IMR-90 (cell line): ENCODE data around the gene GATA5. TPM values are rescaled to one million over a fixed set of nuclear protein-coding genes. Genes with fewer than 3 reads are reported as not detected.

Experiments used
- ATAC-seq: fragments of 200-7000 bp; cut with Tn5 transposase; 2 replicates; pipeline ENCODE4 v1.9.1; 2020; ENCODE audit warnings: low read depth, mild to moderate bottlenecking, moderate library complexity
- BruUV-seq: library from RNA; stranded (reverse); fragments of 400-500 nt; replicated peaks from 2 replicates; lab custom pipeline; 2021; lab: Mats Ljungman, UMichigan
- CTCF ChIA-PET: fragments of 300-600 bp; formaldehyde crosslinking; extraction: SDS; loops from one replicate; lab custom pipeline; 2021; ENCODE audit warnings: antibody characterized with exemption; lab: Yijun Ruan, JAX
- POLR2A ChIA-PET: fragments of 300-600 bp; sonication (Branson Sonifier 250); formaldehyde crosslinking; loops from one replicate; lab custom pipeline; 2022; ENCODE audit warnings: antibody characterized with exemption; ENCODE audit not compliant: unreplicated experiment; lab: Charles Lee
- DNase-seq: peaks from one replicate; pipeline ENCODE4 v3.0.0; 2013
- H2AFZ ChIP-seq: replicated peaks from 2 replicates; pipeline ENCODE3; 2013; ENCODE audit warnings: low read length, mild to moderate bottlenecking; ENCODE audit not compliant: poor library complexity
- H2AK5ac ChIP-seq: 2 replicates; pipeline ENCODE4 v1.6.1; 2013; ENCODE audit warnings: low read depth, low read length, inconsistent platforms
- H2AK9ac ChIP-seq: replicated peaks from 2 replicates; pipeline ENCODE3; 2013; ENCODE audit warnings: mild to moderate bottlenecking, low read depth, low read length, moderate library complexity; ENCODE audit not compliant: poor library complexity
- H2BK120ac ChIP-seq: 2 replicates; pipeline ENCODE4 v1.6.1; 2013; ENCODE audit warnings: low read depth, low read length, inconsistent platforms
- H2BK15ac ChIP-seq: 3 replicates; pipeline ENCODE4 v1.6.1; 2013; ENCODE audit warnings: low read depth, low read length, inconsistent platforms
- H2BK20ac ChIP-seq: 2 replicates; pipeline ENCODE4 v1.6.1; 2013; ENCODE audit warnings: low read depth, mild to moderate bottlenecking, inconsistent platforms, low read length, moderate library complexity
- H2BK5ac ChIP-seq: 2 replicates; pipeline ENCODE4 v1.6.1; 2013; ENCODE audit warnings: mild to moderate bottlenecking, low read depth, low read length, inconsistent platforms; ENCODE audit not compliant: poor library complexity, severe bottlenecking
- H3K14ac ChIP-seq: replicated peaks from 2 replicates; pipeline ENCODE4 v1.6.1; 2013; ENCODE audit warnings: low read depth, low read length, inconsistent platforms
- H3K18ac ChIP-seq: 2 replicates; pipeline ENCODE4 v1.6.1; 2013; ENCODE audit warnings: low read depth, low read length, control low read depth
- H3K23ac ChIP-seq: 2 replicates; pipeline ENCODE4 v1.6.1; 2013; ENCODE audit warnings: low read depth, low read length, inconsistent platforms
- H3K27ac ChIP-seq: 2 replicates; pipeline ENCODE4 v1.5.1; 2013; ENCODE audit warnings: mild to moderate bottlenecking, control low read depth, low read length; ENCODE audit not compliant: insufficient read depth
- H3K27me3 ChIP-seq: 2 replicates; pipeline ENCODE4 v1.6.1; 2013; ENCODE audit warnings: low read length; ENCODE audit not compliant: control insufficient read depth, insufficient read depth
- H3K36me3 ChIP-seq: 2 replicates; pipeline ENCODE4 v1.6.1; 2013; ENCODE audit warnings: low read length, mixed read lengths; ENCODE audit not compliant: control insufficient read depth, insufficient read depth
- H3K4ac ChIP-seq: 2 replicates; pipeline ENCODE4 v1.6.1; 2013; ENCODE audit warnings: low read depth, low read length, inconsistent platforms
- H3K4me1 ChIP-seq: 2 replicates; pipeline ENCODE4 v1.6.1; 2013; ENCODE audit warnings: low read length, mixed read lengths; ENCODE audit not compliant: control insufficient read depth, insufficient read depth
- H3K4me2 ChIP-seq: 2 replicates; pipeline ENCODE4 v1.6.1; 2013; ENCODE audit warnings: low read depth, mild to moderate bottlenecking, control low read depth, low read length, moderate library complexity
- H3K4me3 ChIP-seq: 2 replicates; pipeline ENCODE4 v1.5.1; 2013; ENCODE audit warnings: low read depth, mild to moderate bottlenecking, control low read depth, low read length, moderate library complexity; ENCODE audit not compliant: insufficient read depth
- H3K56ac ChIP-seq: 2 replicates; pipeline ENCODE4 v1.6.1; 2013; ENCODE audit warnings: low read length, inconsistent platforms; ENCODE audit not compliant: insufficient read depth; ENCODE audit errors: extremely low read depth
- H3K79me1 ChIP-seq, 2 experiments: 2 replicates each; pipeline ENCODE4 v1.6.1; 2013; ENCODE audit warnings: low read length in 2 of 2, inconsistent platforms in 1 of 2, low read depth in 1 of 2
- H3K9ac ChIP-seq: 2 replicates; pipeline ENCODE4 v1.6.1; 2013; ENCODE audit warnings: low read depth, low read length, control low read depth
- H3K9me1 ChIP-seq: 2 replicates; pipeline ENCODE4 v1.6.1; 2013; ENCODE audit warnings: low read length, inconsistent platforms; ENCODE audit not compliant: insufficient read depth
- H3K9me3 ChIP-seq: 2 replicates; pipeline ENCODE4 v1.6.1; 2013; ENCODE audit warnings: low read length; ENCODE audit not compliant: control insufficient read depth, insufficient read depth
- H4K20me1 ChIP-seq: 2 replicates; pipeline ENCODE4 v1.6.1; 2013; ENCODE audit warnings: low read length, inconsistent platforms; ENCODE audit not compliant: insufficient read depth
- H4K5ac ChIP-seq: 2 replicates; pipeline ENCODE4 v1.6.1; 2013; ENCODE audit warnings: mild to moderate bottlenecking, low read depth, low read length, control low read depth
- H4K8ac ChIP-seq, 2 experiments: 2 replicates each; pipeline ENCODE4 v1.6.1; 2013; ENCODE audit warnings: low read depth in 2 of 2, low read length in 2 of 2, control low read depth in 1 of 2, inconsistent platforms in 1 of 2
- H4K91ac ChIP-seq: 2 replicates; pipeline ENCODE4 v1.6.1; 2013; ENCODE audit warnings: low read depth, low read length, inconsistent platforms; ENCODE audit not compliant: insufficient read depth
- POLR2A ChIP-seq: IDR thresholded peaks from 2 replicates; pipeline ENCODE4 v1.6.1; 2012; ENCODE audit warnings: mild to moderate bottlenecking, low read depth, low read length
- WGBS, 2 experiments: methylation state at CpG; one replicate each; pipeline versions ENCODE4 v1.1.5 to v1.1.7; 2013; ENCODE audit warnings: missing lambda C conversion rate in 2 of 2; ENCODE audit not compliant: insufficient read length in 1 of 2; ENCODE audit errors: extremely low coverage in 2 of 2; 5-methylcytosine and 5-hydroxymethylcytosine counted together
- dilution Hi-C: fragments of 300-500 bp; cut with HindIII; formaldehyde crosslinking; loops from one replicate; pipeline ENCODE4 v1.14.3; 2018; ENCODE audit warnings: low sequenced_read_pairs; ENCODE audit not compliant: unreplicated experiment
- in situ Hi-C: fragments of 300-500 bp; cut with MboI; formaldehyde crosslinking; loops from 3 replicates; pipeline ENCODE4 v1.14.3; 2019; ENCODE audit warnings: low sequenced_read_pairs, inconsistent platforms, mixed read lengths
- intact Hi-C: fragments of 100-400 bp; cut with micrococcal nuclease; formaldehyde crosslinking; loops from 2 replicates; pipeline ENCODE4 v1.10.0; 2022
- polyA plus RNA-seq, 3 experiments: library from polyadenylated mRNA; depleted of rRNA; stranded (reverse); fragments of >200 nt; gene quantifications; 2 replicates each; pipeline ENCODE4 v1.2.3, GENCODE V29; 2012; ENCODE audit warnings: low replicate concordance in 1 of 3
- total RNA-seq: library from RNA; depleted of rRNA; stranded (reverse); fragments of >200 nt; gene quantifications from 2 replicates; pipeline ENCODE4 v1.2.3, GENCODE V29; 2012

Gene GATA5
- total and polyA plus RNA-seq, 2 of the 4 experiments (the other 2 are of a cell fraction): not detected

DNA sequence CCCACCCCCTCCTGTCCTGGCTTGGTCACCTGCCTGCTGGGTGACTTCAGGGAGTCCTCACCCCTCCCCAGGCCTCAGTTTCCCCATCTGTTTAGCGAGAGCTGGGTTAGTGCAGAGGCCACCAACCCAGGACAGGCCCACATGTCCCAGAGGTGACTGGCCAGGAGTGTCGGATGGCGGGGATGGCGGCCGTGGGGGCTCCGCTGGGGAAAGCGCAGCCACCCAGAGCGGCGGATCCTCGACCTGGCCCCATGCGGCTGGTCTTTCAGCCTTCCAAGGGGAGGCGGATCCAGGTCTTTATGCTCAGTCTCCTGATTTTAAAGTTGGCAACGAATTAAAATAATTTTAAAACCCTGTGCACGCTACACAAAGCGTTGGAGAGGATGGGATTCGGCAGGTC is 31.0 kb upstream of the GATA5 start:
- no peak overlapping the region for H3K9ac ChIP-seq
- no peaks in the 10 kb centered on the region for H3K36me3 ChIP-seq
- H4K20me1 ChIP-seq: no peaks in the 10 kb centered on the region
- H3K27me3 ChIP-seq: peaks cover 9% of the 10 kb centered on the region; the same call in 1 of the 2 replicates
- H3K4me3 ChIP-seq: no peak overlapping the region
- no peak overlapping the region for H2AK9ac ChIP-seq
- H2BK15ac ChIP-seq: no peak overlapping the region
- no peak for TF ChIP-seq POLR2A
- no peak overlapping the region for H3K4me2 ChIP-seq
- no peak overlapping the region for H4K8ac ChIP-seq
- DNase-seq (no peak), ATAC-seq (no peak)
- H3K9me3 ChIP-seq: no peaks in the 10 kb centered on the region
- H2BK20ac ChIP-seq: no peak overlapping the region
- H3K4me1 ChIP-seq: no peaks in the 10 kb centered on the region
- H2AFZ ChIP-seq: no peak overlapping the region
- in situ Hi-C loops: loop anchor here (10.0 kb wide), 1 partner anchor 108 kb away; no protein-coding TSS in a partner anchor
- no peak overlapping the region for H3K56ac ChIP-seq
- H3K79me1 ChIP-seq: no peaks in the 10 kb centered on the region
- no peak overlapping the region for H4K91ac ChIP-seq
- no peak overlapping the region for H3K23ac ChIP-seq
- no peak overlapping the region for H4K5ac ChIP-seq
- H3K4ac ChIP-seq: no peak overlapping the region
- no peak overlapping the region for H2AK5ac ChIP-seq
- no peak overlapping the region for H3K18ac ChIP-seq
- no peak overlapping the region for H3K27ac ChIP-seq
- dilution Hi-C loops: no loop called here
- no TSS peak for BruUV-seq
- H3K14ac ChIP-seq: no peak overlapping the region
- no peak overlapping the region for H2BK5ac ChIP-seq
- POLR2A ChIA-PET: no interaction called here
- 89% methylated on average over 12 of the region's 16 CpGs; no CpG with 5 or more reads in 1 of the 2 experiments for WGBS, 2 experiments
- no peaks in the 10 kb centered on the region for H3K9me1 ChIP-seq
- H2BK120ac ChIP-seq: no peak overlapping the region
- intact Hi-C loops: no loop called here
- CTCF ChIA-PET: no interaction called here
